Stimulated activated CD8-positive, alpha-beta memory T cell treated with anti-CD3 and anti-CD28 coated beads, Interleukin-12 subunit alpha, Interleukin-12 subunit beta, amount 100 ng/mL, for 4 hours (primary cell): ENCODE results near the gene ACER3.
"Not testable (repeated sequence)": the region's sequence is repeated elsewhere in the genome, so short reads cannot be mapped to it uniquely, and the experiment has no call there.

Experiments
- DNase-seq: peaks from one replicate; pipeline ENCODE4 v3.0.0-alpha.2; 2020; ENCODE audit warnings: low read depth

ACER3 gene

GRCh38 chr11:76836613-76837291 is 24.0 kb upstream of the ACER3 start:
- DNase-seq = no peak

- no peak for DNase-seq
Measured at GRCh38 chr11:76837696-76838677, 22.7 kb upstream of the ACER3 start.

- DNase-seq = no peak
Measured at GRCh38 chr11:76838678-76839068, 22.0 kb upstream of the ACER3 start.

GRCh38 chr11:76839311-76839710 is 21.4 kb upstream of the ACER3 start:
- DNase-seq = no peak

- DNase-seq = no peak
Measured at GRCh38 chr11:76841923-76842452, 18.7 kb upstream of the ACER3 start.

GRCh38 chr11:76843907-76844306 is 16.8 kb upstream of the ACER3 start:
- DNase-seq = no peak

DNA sequence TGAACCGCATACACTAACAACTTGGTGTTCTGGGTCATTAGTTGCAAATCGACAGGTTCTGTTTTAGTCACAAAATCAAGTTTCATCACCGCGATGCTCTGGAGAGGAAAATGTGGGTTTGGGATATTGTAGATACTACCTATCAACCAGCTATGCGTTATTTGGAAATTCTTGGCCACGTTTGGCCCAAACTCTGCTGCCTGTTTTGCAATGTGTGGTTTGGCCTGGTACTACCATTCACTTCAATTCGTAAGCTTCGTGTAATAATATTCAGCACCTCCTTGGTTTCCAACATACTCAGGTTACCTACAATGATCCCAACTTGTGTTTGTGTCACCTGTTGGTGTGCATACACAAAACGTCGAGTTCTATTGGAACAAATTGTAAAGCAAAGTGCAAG is 16.2 kb upstream of the ACER3 start:
- no peak for DNase-seq

GRCh38 chr11:76845069-76845468 is 15.6 kb upstream of the ACER3 start:
- DNase-seq = no peak

DNA sequence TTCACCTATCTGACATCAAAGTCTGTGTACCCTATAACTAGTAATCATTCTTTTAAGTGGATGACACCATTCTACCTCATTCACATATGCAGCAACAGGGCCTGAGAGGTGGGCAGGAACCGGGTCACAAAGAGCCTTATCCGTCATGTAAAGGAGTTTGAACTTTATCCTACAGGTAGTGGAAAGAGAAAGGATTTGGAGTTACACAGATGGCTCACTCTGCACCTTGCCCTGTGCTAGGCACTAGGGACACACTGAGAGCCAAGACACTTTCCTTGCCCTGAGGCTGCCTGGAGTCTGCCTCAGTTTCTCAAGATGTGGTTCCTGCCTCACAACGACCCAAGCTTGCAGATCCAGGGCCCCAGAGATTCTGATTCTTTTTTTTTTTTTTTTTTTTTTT is 14.3 kb upstream of the ACER3 start:
- DNase-seq = no peak

DNA sequence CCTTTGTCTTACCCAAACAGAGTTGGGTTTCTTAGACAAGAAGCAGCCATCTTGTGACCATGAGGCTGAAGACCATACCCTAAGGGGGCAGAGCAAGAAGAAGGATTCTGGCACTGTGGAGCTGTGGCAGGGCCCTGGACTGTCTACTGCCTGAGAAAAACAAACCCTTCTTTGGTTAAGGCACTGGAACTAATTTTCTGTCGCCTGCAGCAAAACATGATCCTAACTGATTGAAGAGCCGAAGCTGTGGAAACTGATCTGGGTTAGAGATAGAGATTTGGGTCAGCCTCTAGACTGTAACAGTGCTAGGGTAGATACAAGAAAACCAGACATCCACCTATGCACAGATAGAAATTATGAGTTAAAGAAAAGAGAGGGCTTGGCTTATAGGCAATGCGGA is 11.3 kb upstream of the ACER3 start:
- DNase-seq = no peak

DNA sequence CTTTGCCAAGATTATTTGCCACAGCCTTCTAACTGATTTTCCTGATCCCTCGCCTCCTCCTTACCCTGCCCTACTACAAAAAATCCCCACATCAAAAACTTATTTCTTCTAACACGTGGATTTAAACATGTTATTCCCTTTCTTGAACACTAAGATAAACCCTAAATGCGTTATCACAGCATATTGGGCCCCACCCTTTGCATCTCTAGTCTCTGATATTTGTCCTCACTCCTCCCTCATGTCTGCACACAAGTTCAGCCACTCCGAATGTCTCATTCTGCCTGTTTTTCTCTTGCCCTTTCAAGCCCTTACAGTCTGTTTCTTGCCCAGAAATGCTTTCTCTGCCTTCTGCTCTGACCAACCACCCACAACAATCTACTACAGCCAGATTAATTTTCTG is 10.6 kb upstream of the ACER3 start:
- no peak for DNase-seq

- DNase-seq = no peak
Measured at GRCh38 chr11:76850815-76851214, 9.9 kb upstream of the ACER3 start.

DNA sequence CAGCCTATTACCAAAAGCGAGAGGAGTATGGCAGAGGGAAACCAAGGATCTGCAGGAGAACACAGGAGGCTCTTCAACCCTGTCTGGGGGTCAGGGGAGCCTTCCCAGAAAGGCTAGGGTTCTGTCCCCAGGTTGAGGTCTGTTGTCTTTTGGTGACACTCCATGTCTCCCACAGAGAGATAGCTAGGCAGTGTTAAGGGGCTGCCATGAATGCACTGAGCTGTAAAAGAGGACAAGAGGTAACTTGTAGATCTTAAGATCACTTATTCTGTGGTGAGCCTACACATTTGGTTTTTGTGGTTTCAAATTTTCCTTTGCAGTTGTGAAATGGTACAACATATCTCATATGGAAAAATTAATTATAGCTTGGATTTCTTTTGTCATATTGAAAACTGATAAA is 6.0 kb upstream of the ACER3 start:
- DNase-seq = no peak

GRCh38 chr11:76855670-76856069 is 5.0 kb upstream of the ACER3 start:
- DNase-seq = not testable (repeated sequence)

GRCh38 chr11:76856106-76856505 is 4.6 kb upstream of the ACER3 start:
- no peak for DNase-seq

GRCh38 chr11:76856571-76856970 is 4.1 kb upstream of the ACER3 start:
- DNase-seq = no peak

DNA sequence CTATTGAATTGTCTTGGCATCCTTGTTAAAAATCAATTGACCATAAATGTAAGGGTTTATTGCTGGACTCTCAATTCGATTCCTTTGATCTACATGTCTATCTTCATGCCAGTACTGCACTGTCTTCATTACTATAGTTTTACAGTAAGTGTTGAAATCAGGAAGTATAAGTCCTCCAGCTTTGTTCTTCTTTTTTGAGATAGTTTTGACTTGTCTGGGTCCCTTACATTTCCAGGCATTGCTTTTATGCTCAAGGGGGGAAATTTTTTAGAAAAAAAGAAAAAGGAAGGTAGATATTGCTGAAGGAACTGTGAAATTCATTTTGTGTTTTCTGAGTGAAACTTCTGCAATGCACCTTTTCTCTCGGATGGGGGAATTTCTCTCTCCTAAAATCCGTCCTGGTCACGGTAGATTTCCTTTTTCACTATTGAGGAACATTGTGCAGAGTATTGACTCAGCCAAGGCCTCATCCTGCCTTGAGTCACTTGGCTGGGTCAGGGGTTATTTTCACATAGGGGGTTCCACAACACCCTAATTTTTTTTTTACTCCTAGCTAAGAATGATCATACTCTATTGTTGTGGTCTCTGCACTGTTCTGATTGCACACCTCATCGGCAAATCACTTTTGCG is 2.8 kb upstream of the ACER3 start:
- DNase-seq = no peak

- DNase-seq = no peak
Measured at GRCh38 chr11:76859708-76860227, 950 bp upstream of the ACER3 start.

GRCh38 chr11:76861490-76861953 is 804 bp downstream of the ACER3 start:
- DNase-seq = no peak

GRCh38 chr11:76862794-76863193 is 2.1 kb downstream of the ACER3 start:
- not testable (repeated sequence) for DNase-seq

- DNase-seq = no peak
Measured at GRCh38 chr11:76863196-76863777, 2.6 kb downstream of the ACER3 start.
